BE2C (cell line): ENCODE data around the gene ATP11A.

Experiments used
- DNase-seq: peaks from one replicate; pipeline ENCODE4 v3.0.0-alpha.2; 2020
- H3K27me3 ChIP-seq: fragments of 250-450 bp; sonication (Bioruptor Pico); 2 replicates; pipeline ENCODE4 v1.5.1; 2020; ENCODE audit warnings: mild to moderate bottlenecking
- H3K36me3 ChIP-seq: fragments of 250-450 bp; sonication (Bioruptor Pico); 2 replicates; pipeline ENCODE4 v1.5.1; 2020; ENCODE audit warnings: mild to moderate bottlenecking
- H3K4me1 ChIP-seq: fragments of 250-450 bp; sonication (Bioruptor Pico); 2 replicates; pipeline ENCODE4 v1.5.1; 2020
- H3K4me3 ChIP-seq: 2 replicates; pipeline ENCODE4 v1.5.1; 2011; ENCODE audit warnings: low read depth, low read length
- H3K9me3 ChIP-seq: fragments of 250-450 bp; sonication (Bioruptor Pico); 2 replicates; pipeline ENCODE4 v1.5.1; 2020
- CTCF ChIP-seq: IDR thresholded peaks from 2 replicates; pipeline ENCODE4 v1.5.1; 2012; ENCODE audit warnings: mild to moderate bottlenecking, low read depth, low read length

The ATP11A gene

GRCh38 chr13:112756511-112756966 lies 66.7 kb downstream of the ATP11A start:
- H3K36me3 ChIP-seq, result no peaks in the 10 kb centered on the region

GRCh38 chr13:112756967-112757758 lies 67.3 kb downstream of the ATP11A start:
- no peak for TF ChIP-seq CTCF

More at GRCh38 chr13:112756511-112756966, 66.7 kb downstream of the ATP11A start:
- no peak for DNase-seq
- no peaks in the 10 kb centered on the region for H3K27me3 ChIP-seq
- no peaks in the 10 kb centered on the region; the same call in 1 of the 2 replicates for H3K4me1 ChIP-seq
- no peaks in the 10 kb centered on the region for H3K9me3 ChIP-seq
- H3K4me3 ChIP-seq, result no peak overlapping the region
- no peak for TF ChIP-seq CTCF

GRCh38 chr13:112757759-112758086 lies 67.9 kb downstream of the ATP11A start:
- no peak for DNase-seq
- Histone ChIP-seq H3K4me1 (no peaks in the 10 kb centered on the region; the same call in 1 of the 2 replicates), H3K27me3 (no peaks in the 10 kb centered on the region), H3K9me3 (no peaks in the 10 kb centered on the region), H3K4me3 (no peak overlapping the region), H3K36me3 (no peaks in the 10 kb centered on the region)
- TF ChIP-seq CTCF, result no peak

More at GRCh38 chr13:112756967-112757758, 67.3 kb downstream of the ATP11A start:
- H3K4me1 ChIP-seq, result no peaks in the 10 kb centered on the region; the same call in 1 of the 2 replicates
- no peaks in the 10 kb centered on the region for H3K9me3 ChIP-seq
- DNase-seq, result no peak
- no peaks in the 10 kb centered on the region for H3K27me3 ChIP-seq
- no peak overlapping the region for H3K4me3 ChIP-seq
- H3K36me3 ChIP-seq, result no peaks in the 10 kb centered on the region

GRCh38 chr13:112759053-112759452 lies 69.2 kb downstream of the ATP11A start:
- no peaks in the 10 kb centered on the region for H3K36me3 ChIP-seq
- DNase-seq, result no peak
- no peaks in the 10 kb centered on the region for H3K27me3 ChIP-seq
- no peak overlapping the region for H3K4me3 ChIP-seq
- no peaks in the 10 kb centered on the region; the same call in 1 of the 2 replicates for H3K4me1 ChIP-seq
- no peaks in the 10 kb centered on the region for H3K9me3 ChIP-seq
- no peak for TF ChIP-seq CTCF

- Histone ChIP-seq H3K36me3 (no peaks in the 10 kb centered on the region), H3K4me1 (no peaks in the 10 kb centered on the region; the same call in 1 of the 2 replicates), H3K27me3 (no peaks in the 10 kb centered on the region), H3K9me3 (no peaks in the 10 kb centered on the region), H3K4me3 (no peak overlapping the region)
- DNase-seq, result no peak
- TF ChIP-seq CTCF, result no peak
These were observed 70.0 kb downstream of the ATP11A start for GRCh38 chr13:112759827-112760226.

GRCh38 chr13:112760435-112760834 lies 70.6 kb downstream of the ATP11A start:
- no peaks in the 10 kb centered on the region; the same call in 1 of the 2 replicates for H3K4me1 ChIP-seq
- H3K4me3 ChIP-seq, result no peak overlapping the region
- no peak for DNase-seq
- no peak for TF ChIP-seq CTCF
- H3K27me3 ChIP-seq, result no peaks in the 10 kb centered on the region
- H3K36me3 ChIP-seq, result no peaks in the 10 kb centered on the region
- no peaks in the 10 kb centered on the region for H3K9me3 ChIP-seq
